HCT116 (cell line): ENCODE results near the gene TST. TPM values are rescaled to one million over a fixed set of nuclear protein-coding genes. Genes with fewer than 3 reads are reported as not detected.
A peak's percentile ranks its signal among the peaks of the same experiment; 100 is the strongest.

ENCODE experiments used
- ATAC-seq: fragments of 200-7000 bp; cut with Tn5 transposase; 2 replicates; pipeline ENCODE4 v1.9.1; 2020; ENCODE audit warnings: mild to moderate bottlenecking, moderate library complexity
- BruUV-seq: library from RNA; stranded (reverse); fragments of 400-500 nt; replicated peaks from 2 replicates; lab custom pipeline; 2021; lab: Mats Ljungman, UMichigan
- CTCF ChIA-PET: fragments of 300-600 bp; sonication (Branson Sonifier 250); formaldehyde crosslinking; loops from one replicate; lab custom pipeline; 2021; ENCODE audit warnings: antibody characterized with exemption; lab: Charles Lee
- POLR2A ChIA-PET: fragments of 300-600, 350-600 bp; sonication (Branson Sonifier 250); formaldehyde crosslinking; loops from one replicate; lab custom pipeline; 2021; ENCODE audit warnings: antibody characterized with exemption; lab: Charles Lee
- RAD21 ChIA-PET, 2 experiments: fragments of 300-600 bp; sonication (Branson Sonifier 250); formaldehyde crosslinking; loops; one replicate each; lab custom pipeline; 2023; ENCODE audit warnings: low total read pairs in 2 of 2; ENCODE audit not compliant: uncharacterized antibody in 2 of 2, unreplicated experiment in 2 of 2, low non-redundant PET in 1 of 2; lab: Charles Lee
- DNase-seq: peaks from one replicate; pipeline ENCODE4 v3.0.0-alpha.2; 2010; ENCODE audit warnings: low read depth, low spot score
- H2AFZ ChIP-seq: fragments of 200-600 bp; shearing (Covaris generic), sonication (generic); 2 replicates; pipeline ENCODE4 v1.6.1; 2017; ENCODE audit warnings: low read depth, mixed run types, mixed read lengths, antibody characterized with exemption, low read length; ENCODE audit not compliant: poor library complexity, severe bottlenecking
- H3K27ac ChIP-seq: 2 replicates; pipeline ENCODE4 v1.5.1; 2012; ENCODE audit warnings: low read depth, low read length
- H3K27me3 ChIP-seq: fragments of 200-600 bp; sonication (generic); 2 replicates; pipeline ENCODE4 v1.6.1; 2016; ENCODE audit warnings: mixed run types, low read length, mixed read lengths; ENCODE audit not compliant: insufficient read depth
- H3K36me3 ChIP-seq, 2 experiments: fragments of 200-500 bp in 1 of 2; fragments of 200-600 bp in 1 of 2; sonication (Bioruptor generic) in 1 of 2; sonication (generic) in 1 of 2; 2 replicates each; pipeline versions ENCODE4 v1.5.1 to v1.6.1; 2014 to 2016; ENCODE audit warnings: low read length in 2 of 2, inconsistent platforms in 1 of 2, mixed read lengths in 1 of 2, mixed run types in 1 of 2; ENCODE audit not compliant: insufficient read depth in 2 of 2, control insufficient read depth in 1 of 2
- H3K4me1 ChIP-seq, 2 experiments: fragments of 200-600 bp in 1 of 2; sonication (generic) in 1 of 2; 2 replicates each; pipeline versions ENCODE4 v1.5.1 to v1.6.1; 2012 to 2017; ENCODE audit warnings: low read length in 2 of 2, inconsistent platforms in 1 of 2, mild to moderate bottlenecking in 1 of 2, mixed read lengths in 1 of 2, mixed run types in 1 of 2, moderate library complexity in 1 of 2; ENCODE audit not compliant: insufficient read depth in 2 of 2, control insufficient read depth in 1 of 2
- H3K4me2 ChIP-seq: fragments of 200-600 bp; sonication (generic); 2 replicates; pipeline ENCODE4 v1.6.1; 2017; ENCODE audit warnings: mixed run types, low read length, mixed read lengths
- H3K4me3 ChIP-seq, 2 experiments: fragments of 200-600 bp in 1 of 2; sonication (generic) in 1 of 2; replicated peaks in 1 of 2; 2 replicates each; pipeline ENCODE4 v1.5.1; 2011 to 2016; ENCODE audit warnings: low read length in 2 of 2, control low read depth in 1 of 2, low read depth in 1 of 2, mild to moderate bottlenecking in 1 of 2, mixed read lengths in 1 of 2, mixed run types in 1 of 2
- H3K79me2 ChIP-seq: fragments of 200-600 bp; sonication (generic); 2 replicates; pipeline ENCODE4 v1.6.1; 2017; ENCODE audit warnings: mild to moderate bottlenecking, mixed run types, low read length, moderate library complexity, mixed read lengths; ENCODE audit not compliant: insufficient read depth
- H3K9ac ChIP-seq: fragments of 200-600 bp; sonication (generic); 2 replicates; pipeline ENCODE4 v1.6.1; 2016; ENCODE audit warnings: low read length, mixed read lengths
- H3K9me2 ChIP-seq: fragments of 200-600 bp; sonication (generic), shearing (Covaris generic); 2 replicates; pipeline ENCODE4 v1.6.1; 2017; ENCODE audit warnings: mixed run types, mild to moderate bottlenecking, moderate library complexity; ENCODE audit not compliant: insufficient read depth
- H3K9me3 ChIP-seq, 2 experiments: fragments of 200-500 bp in 1 of 2; fragments of 200-600 bp in 1 of 2; sonication (Bioruptor generic) in 1 of 2; sonication (generic) in 1 of 2; 2 replicates each; pipeline ENCODE4 v1.6.1; 2014 to 2017; ENCODE audit warnings: low read length in 2 of 2, mixed read lengths in 2 of 2, inconsistent platforms in 1 of 2, low read depth in 1 of 2, mild to moderate bottlenecking in 1 of 2, mixed run types in 1 of 2, moderate library complexity in 1 of 2; ENCODE audit not compliant: control insufficient read depth in 1 of 2, insufficient read depth in 1 of 2
- H4K20me1 ChIP-seq: fragments of 200-600 bp; sonication (generic), shearing (Covaris generic); 2 replicates; pipeline ENCODE4 v1.6.1; 2017; ENCODE audit warnings: mixed run types, mild to moderate bottlenecking, moderate library complexity; ENCODE audit not compliant: insufficient read depth
- CEBPB ChIP-seq: IDR thresholded peaks from 2 replicates; pipeline ENCODE4 v1.6.1; 2012; ENCODE audit warnings: low read depth
- EZH2 ChIP-seq: fragments of 200-600 bp; sonication (generic); IDR thresholded peaks from 2 replicates; pipeline ENCODE4 v1.6.1; 2017; ENCODE audit warnings: antibody characterized with exemption, mixed run types
- EZH2phosphoT487 ChIP-seq: fragments of 200-600 bp; IDR thresholded peaks from 2 replicates; pipeline ENCODE4 v1.6.1; 2018; ENCODE audit warnings: antibody characterized with exemption, borderline replicate concordance
- POLR2A ChIP-seq: IDR thresholded peaks from 2 replicates; pipeline ENCODE4 v1.7.0; 2011; ENCODE audit warnings: borderline replicate concordance; ENCODE audit not compliant: insufficient read depth, insufficient read length; ENCODE audit errors: extremely low read depth
- RAD21 ChIP-seq: IDR thresholded peaks from 2 replicates; pipeline ENCODE4 v1.6.1; 2012; ENCODE audit warnings: low read depth, mild to moderate bottlenecking
- REST ChIP-seq: IDR thresholded peaks from 2 replicates; pipeline ENCODE4 v1.6.1; 2012; ENCODE audit warnings: low read depth
- SIN3A ChIP-seq: IDR thresholded peaks from 2 replicates; pipeline ENCODE4 v1.6.1; 2012; ENCODE audit warnings: low read depth
- SP1 ChIP-seq: IDR thresholded peaks from 2 replicates; pipeline ENCODE4 v1.6.1; 2012; ENCODE audit warnings: low read depth
- SRF ChIP-seq: IDR thresholded peaks from 2 replicates; pipeline ENCODE4 v1.6.1; 2012; ENCODE audit warnings: low read depth
- intact Hi-C: fragments of 100-400 bp; cut with micrococcal nuclease; formaldehyde crosslinking; loops from 2 replicates; pipeline ENCODE4 v1.10.0; 2022
- total RNA-seq: library from RNA; stranded (reverse); gene quantifications from one replicate; pipeline ENCODE4 v1.2.1, GENCODE V29; 2021; ENCODE audit not compliant: unreplicated experiment
- TF ChIP-seq, protein P1 (sequence below), 3 experiments: fragments of 200-600 bp in 1 of 3; sonication (generic) in 1 of 3; IDR thresholded peaks in 2 of 3; conservative IDR thresholded peaks in 1 of 3; 2 replicates each; pipeline ENCODE4 v1.5.1; 2012 to 2017; ENCODE audit warnings: low read depth in 2 of 3, low read length in 2 of 3, antibody characterized with exemption in 1 of 3, borderline replicate concordance in 1 of 3, control low read depth in 1 of 3, mild to moderate bottlenecking in 1 of 3, mixed read lengths in 1 of 3, mixed run types in 1 of 3, moderate library complexity in 1 of 3; ENCODE audit not compliant: insufficient read depth in 1 of 3

Gene TST
- total RNA-seq, 1 experiment from 2014 or later, result 32.1 TPM

DNA sequence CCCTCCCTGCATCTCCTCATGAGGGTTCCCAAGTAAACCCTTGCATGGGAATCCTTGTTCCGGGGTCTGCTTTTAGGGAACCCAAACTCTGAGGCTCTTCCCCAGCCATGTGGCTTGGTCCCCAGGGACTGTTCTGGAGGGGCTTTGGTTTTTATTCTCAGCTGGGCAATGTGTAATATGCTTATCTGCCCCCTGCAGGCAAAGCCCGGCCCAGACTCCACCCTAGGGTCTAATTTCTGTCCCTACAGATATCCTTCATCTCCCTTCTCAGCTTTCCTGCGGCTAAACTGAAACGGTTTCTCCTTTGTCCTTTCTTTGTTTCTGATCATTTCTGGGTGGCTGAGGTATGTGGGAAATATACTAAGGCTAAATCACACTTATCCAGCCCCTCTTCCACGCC is 37.1 kb downstream of the TST start:
- POLR2A ChIA-PET, result no interaction called here
- ATAC-seq, result no peak
- Histone ChIP-seq H3K79me2 (no peaks in the 10 kb centered on the region), H3K36me3 (no peaks in the 10 kb centered on the region), H2AFZ (no peak overlapping the region), H3K4me2 (no peak overlapping the region), H3K9me2 (no peaks in the 10 kb centered on the region), H3K9me3 (peaks cover 6 to 11% of the 10 kb centered on the region in 2 experiments; a peak in 2 of 4 replicates), H3K4me1 (peaks cover 5 to 12% of the 10 kb centered on the region in 2 experiments), H3K4me3 (no peak overlapping the region)
- RAD21 ChIA-PET, result interaction anchor here in 1 of 2 experiments (1.3 kb wide), 1 partner anchor 199 kb away, joined by 3 read pairs; no protein-coding TSS in a partner anchor
- no peak for DNase-seq
- BruUV-seq, result no TSS peak
- TF ChIP-seq EZH2, result no peak
- TF ChIP-seq, protein P1, sequence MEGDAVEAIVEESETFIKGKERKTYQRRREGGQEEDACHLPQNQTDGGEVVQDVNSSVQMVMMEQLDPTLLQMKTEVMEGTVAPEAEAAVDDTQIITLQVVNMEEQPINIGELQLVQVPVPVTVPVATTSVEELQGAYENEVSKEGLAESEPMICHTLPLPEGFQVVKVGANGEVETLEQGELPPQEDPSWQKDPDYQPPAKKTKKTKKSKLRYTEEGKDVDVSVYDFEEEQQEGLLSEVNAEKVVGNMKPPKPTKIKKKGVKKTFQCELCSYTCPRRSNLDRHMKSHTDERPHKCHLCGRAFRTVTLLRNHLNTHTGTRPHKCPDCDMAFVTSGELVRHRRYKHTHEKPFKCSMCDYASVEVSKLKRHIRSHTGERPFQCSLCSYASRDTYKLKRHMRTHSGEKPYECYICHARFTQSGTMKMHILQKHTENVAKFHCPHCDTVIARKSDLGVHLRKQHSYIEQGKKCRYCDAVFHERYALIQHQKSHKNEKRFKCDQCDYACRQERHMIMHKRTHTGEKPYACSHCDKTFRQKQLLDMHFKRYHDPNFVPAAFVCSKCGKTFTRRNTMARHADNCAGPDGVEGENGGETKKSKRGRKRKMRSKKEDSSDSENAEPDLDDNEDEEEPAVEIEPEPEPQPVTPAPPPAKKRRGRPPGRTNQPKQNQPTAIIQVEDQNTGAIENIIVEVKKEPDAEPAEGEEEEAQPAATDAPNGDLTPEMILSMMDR (IDR thresholded peaks at IDR 0.05 in 2 of 3, conservative IDR thresholded peaks at IDR 0.05 in 1 of 3; ENCODE audit: borderline replicate concordance in 1 of 3, insufficient read depth in 1 of 3, low read depth in 2 of 3, low read length in 2 of 3), result peak in 1 of 3 experiments; percentile 29; a peak in 2 of 6 replicates
- TF ChIP-seq, all 23 proteins: peak for 1
- Histone ChIP-seq H3K9ac (no peak overlapping the region), H3K27me3 (no peaks in the 10 kb centered on the region), H4K20me1 (no peaks in the 10 kb centered on the region), H3K27ac (no peak overlapping the region)
- CTCF ChIA-PET, result no interaction called here
- intact Hi-C loops, result no loop called here

DNA sequence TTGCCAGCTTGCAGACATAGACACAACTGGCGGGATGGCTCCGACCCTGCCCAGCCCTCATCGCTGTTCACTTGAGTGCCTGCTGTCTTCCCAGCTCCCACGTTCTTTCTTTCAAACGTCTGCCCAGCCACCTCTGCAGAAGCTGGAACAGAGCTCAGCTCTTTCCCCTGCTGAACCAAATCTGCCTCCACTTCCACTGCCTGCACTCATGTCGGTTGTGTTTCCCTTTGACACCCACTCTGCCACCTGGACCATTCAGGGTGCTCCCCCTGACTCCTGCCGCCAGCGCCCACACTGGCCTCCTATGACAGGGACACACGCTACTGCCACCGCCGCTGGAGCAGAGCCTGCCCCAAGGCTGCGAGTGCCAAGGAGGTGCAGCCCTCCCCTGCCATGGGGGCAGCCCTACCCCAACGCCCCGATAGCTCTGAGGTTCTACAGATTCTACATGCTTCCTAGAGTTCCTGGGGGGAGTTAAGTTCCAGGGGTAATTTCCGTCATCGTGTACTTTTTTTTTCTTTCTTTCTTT is 37.9 kb downstream of the TST start:
- H3K79me2 ChIP-seq, result no peaks in the 10 kb centered on the region
- CTCF ChIA-PET, result no interaction called here
- no peak overlapping the region for H2AFZ ChIP-seq
- DNase-seq (no peak), ATAC-seq (no peak)
- no peaks in the 10 kb centered on the region for H4K20me1 ChIP-seq
- no peak overlapping the region for H3K4me2 ChIP-seq
- H3K27me3 ChIP-seq, result no peaks in the 10 kb centered on the region
- RAD21 ChIA-PET, result interaction anchor here in 1 of 2 experiments (1.3 kb wide), 1 partner anchor 199 kb away, joined by 3 read pairs; no protein-coding TSS in a partner anchor
- H3K9me3 ChIP-seq, result peaks cover 6 to 11% of the 10 kb centered on the region in 2 experiments; a peak in 2 of 4 replicates
- intact Hi-C loops, result no loop called here
- POLR2A ChIA-PET, result no interaction called here
- H3K4me1 ChIP-seq, result peaks cover 5 to 12% of the 10 kb centered on the region in 2 experiments
- TF ChIP-seq EZH2phosphoT487 (no peak), POLR2A (no peak), REST (no peak), SP1 (no peak), RAD21 (no peak), SRF (no peak), SIN3A (no peak), CEBPB (no peak)
- TF ChIP-seq, all 23 proteins: peak for 0
- Histone ChIP-seq H3K27ac (no peak overlapping the region), H3K4me3 (no peak overlapping the region), H3K36me3 (no peaks in the 10 kb centered on the region), H3K9me2 (no peaks in the 10 kb centered on the region), H3K9ac (no peak overlapping the region)
- BruUV-seq, result no TSS peak
